Activated naive CD4-positive, alpha-beta T cell treated with anti-CD3 and anti-CD28 coated beads, Interleukin-2, amount 50 U/mL, for 16 hours (primary cell): ENCODE data around the gene ACIN1.
A peak's percentile ranks its signal among the peaks of the same experiment; 100 is the strongest.

Experiments used
- DNase-seq: peaks from one replicate; pipeline ENCODE4 v3.0.0-alpha.2; 2020

The ACIN1 gene

GRCh38 chr14:23076785-23077408 is 18.0 kb downstream of the ACIN1 start:
- DNase-seq, result no peak

- DNase-seq, result no peak
Observed at GRCh38 chr14:23074906-23075305, 20.0 kb downstream of the ACIN1 start.

DNA sequence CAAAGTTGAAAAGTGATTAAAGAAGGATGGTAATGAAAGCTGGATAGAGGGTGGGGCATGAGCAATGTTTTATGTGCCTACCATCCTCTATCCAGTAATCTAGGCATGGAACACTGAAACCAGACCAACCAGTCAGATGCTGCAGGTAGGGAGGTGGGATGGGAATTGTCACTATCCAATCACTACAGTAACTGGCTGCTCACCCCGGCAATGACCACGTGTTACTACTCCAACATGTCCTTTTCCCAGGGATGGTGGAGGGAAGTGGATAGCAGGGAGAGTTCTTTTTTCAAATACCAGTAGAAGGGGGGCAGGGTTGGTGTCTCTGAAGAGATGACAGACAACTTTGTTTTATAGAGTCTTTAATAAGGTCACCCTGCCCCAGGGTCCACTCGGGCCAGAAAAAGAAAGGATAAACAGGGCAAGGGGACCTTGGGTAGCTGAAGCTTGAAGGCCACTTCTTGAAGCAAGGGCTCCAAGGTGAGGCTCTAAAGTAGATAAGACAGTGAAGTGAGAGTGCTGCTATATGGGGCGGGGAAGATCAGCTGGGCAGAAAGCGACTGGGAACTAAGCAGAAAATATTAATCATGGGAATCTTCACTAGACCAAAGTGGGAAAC is 22.9 kb downstream of the ACIN1 start:
- no peak for DNase-seq

DNA sequence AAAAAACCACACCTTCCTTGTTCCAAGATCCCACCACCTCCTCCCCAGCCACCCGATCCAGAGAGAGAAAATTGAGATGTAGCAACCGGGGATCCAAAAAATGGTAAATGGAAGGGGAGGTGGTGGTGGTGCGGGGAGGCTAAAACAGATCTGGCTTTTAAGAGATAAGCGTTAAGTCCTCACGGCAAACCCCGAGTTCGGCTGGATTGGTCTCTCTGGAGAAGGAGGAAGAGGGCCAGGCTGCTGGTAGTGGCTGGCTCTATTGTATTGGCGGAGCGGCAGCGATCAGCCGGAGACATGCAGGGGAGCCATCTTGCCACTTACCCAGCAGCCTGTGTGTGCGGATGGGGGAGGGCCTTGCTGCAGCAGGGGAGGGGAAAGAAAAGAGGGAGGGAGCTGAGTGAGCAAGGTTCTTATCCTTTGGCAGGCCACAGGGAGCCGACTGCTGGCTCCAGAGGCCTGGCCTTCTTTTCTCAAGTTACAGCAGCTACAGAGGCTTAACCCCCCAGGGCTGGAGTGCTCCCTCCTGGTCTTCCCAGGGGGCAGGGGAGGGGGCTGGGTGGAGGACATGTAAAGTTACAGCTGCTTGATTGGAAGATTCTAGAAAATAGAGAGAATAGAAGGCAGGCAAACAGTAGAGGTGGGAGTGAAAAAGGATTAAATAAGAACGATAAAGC is 23.6 kb downstream of the ACIN1 start:
- peak; percentile 81 for DNase-seq

- no peak for DNase-seq
Observed at GRCh38 chr14:23070262-23071129, 24.4 kb downstream of the ACIN1 start.

GRCh38 chr14:23069413-23069806 is 25.5 kb downstream of the ACIN1 start:
- no peak for DNase-seq

- DNase-seq, result peak; percentile 67
Observed at GRCh38 chr14:23068789-23069412, 26.0 kb downstream of the ACIN1 start.

DNA sequence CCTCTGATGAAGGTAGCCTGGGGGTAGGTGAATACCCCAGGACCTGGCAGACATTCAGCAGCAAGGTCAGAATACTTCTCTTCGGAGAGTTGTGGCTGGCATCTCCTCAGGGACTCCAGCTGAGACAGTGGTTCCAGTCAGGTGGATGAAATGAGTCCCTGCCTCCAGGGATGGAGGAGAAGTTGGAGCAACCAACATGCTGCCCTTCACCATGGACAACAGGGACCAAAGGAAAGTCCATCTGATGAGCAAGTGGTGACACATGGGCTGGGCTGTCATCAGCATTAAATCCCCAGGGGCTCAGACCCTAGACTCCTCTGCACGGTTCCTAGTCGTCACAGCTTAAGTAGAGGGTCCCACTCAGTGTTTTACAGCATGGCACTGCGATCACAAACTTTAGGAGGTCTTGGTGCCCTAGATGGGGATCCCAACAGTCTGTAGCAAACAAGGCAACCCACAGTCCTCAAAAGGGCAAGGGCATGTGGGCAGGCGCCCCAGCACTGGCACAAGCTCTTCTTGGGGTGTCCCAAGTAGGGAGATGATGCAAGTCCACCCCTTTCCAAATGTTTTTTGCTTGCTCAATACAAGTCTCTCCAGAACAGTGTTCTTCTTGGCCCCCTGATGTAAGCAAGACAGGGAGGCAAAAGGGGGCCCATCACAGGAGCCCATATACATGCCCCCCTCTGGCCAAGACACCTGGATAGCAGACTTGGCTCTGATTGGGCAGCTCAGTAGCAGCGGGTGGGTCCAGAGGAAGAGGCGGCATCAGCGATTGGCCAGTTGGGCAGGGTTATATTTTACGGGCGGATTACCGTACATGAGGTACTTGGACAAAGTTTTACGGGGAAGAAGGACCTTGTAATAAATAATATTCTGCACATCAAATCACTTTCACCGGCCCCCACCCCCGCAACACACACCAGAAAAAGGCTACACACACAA is 26.8 kb downstream of the ACIN1 start:
- no peak for DNase-seq

DNA sequence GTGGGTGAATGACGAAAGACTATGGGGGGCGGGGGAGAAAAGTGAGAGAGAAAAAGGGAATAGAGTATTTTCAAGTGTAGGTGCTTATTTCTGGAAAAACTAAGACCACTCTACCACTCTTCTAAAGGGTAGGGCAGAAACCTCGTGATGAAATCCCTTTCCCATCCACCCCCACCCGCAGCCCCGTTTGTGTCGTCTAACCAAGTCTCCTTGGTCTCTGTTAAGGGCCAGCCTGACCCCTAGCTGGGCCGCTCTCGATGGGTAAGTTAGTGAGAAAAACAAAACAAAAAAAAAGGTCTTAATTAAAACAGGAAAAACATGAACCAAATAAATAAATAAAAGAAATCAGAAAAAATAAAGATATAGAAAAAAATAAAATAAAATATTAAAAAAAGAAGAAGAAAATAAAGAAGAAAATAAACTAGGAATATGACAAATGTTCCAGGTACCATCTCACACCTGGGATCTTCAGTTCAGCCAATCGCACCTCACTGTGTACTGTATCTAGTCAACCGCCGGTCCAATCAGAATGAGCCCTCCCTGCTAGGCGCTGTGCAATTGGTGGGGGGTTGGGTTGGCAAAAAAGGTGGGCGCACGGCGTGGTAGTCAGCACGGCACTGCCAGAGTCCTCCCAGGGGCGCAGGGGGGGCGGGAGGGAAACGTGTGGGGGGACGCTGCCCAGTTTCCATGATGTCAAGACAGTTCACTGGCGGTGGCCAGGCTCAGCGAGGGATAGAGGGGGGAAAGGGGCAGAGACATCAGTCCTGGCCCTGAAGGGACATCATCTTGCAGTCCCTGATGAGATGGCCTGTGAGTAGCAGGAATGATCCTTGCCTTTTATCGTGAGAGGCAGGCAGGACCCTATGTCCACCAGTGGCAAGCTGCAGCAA is 27.8 kb downstream of the ACIN1 start:
- DNase-seq, result no peak

DNA sequence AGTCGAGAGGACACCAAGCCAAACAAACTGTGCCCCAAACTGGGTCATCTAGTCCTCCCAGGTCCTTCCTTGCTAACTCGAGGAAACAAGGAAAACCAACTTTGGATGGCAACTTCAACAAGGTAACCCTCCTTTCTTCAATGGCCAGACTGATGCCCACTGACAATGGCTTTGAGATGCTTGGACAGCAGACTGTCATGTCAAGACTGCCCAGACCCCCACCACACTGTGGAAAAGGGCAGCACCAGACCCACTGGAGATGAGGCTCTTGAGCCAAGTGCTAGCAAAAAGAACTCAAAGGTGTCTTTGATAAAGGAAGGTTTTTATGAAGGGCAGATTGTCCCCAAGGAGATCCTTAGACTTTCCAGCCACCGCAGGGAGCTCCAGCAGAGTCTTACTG is 28.6 kb downstream of the ACIN1 start:
- no peak for DNase-seq

DNA sequence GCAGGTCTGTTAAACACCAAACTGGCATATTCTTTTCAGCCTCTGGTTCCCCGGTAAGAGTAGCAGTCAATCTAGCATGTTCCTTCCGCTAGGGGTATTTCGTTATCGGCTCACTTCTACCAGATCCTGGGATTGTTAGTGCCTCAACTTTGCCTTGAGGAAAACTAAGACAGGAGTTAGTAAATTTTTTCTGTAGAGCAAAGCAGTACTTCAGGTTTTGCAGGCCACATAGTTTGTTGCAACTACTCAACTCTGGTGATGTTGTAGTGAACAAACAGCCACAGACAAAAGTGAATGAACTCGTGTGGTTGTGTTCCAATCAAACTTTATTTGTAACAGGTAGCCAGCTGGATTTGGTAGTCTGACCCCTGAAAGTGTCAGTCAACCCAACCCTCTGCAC is 31.3 kb downstream of the ACIN1 start:
- DNase-seq, result no peak

DNA sequence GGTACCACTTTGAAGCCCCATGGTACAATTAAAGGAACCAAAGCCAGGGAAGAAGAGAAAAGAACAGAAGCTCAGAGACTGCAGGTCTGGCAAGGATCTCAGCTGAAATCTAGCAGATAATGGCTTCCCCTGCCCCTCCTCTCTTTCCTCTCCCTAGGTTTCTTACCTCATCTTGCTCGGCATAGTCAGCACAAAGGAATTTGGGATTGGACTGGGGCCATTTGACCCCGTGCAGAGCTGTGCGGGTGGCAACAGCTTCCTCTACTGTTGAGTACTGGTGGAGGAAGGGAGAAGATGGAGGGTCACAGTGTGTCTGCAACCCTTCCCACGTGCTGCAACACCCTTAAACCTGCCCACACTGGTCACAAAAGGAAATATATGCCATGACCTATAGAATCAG is 32.9 kb downstream of the ACIN1 start:
- no peak for DNase-seq

- no peak for DNase-seq
Observed at GRCh38 chr14:23060536-23061260, 34.2 kb downstream of the ACIN1 start.

DNA sequence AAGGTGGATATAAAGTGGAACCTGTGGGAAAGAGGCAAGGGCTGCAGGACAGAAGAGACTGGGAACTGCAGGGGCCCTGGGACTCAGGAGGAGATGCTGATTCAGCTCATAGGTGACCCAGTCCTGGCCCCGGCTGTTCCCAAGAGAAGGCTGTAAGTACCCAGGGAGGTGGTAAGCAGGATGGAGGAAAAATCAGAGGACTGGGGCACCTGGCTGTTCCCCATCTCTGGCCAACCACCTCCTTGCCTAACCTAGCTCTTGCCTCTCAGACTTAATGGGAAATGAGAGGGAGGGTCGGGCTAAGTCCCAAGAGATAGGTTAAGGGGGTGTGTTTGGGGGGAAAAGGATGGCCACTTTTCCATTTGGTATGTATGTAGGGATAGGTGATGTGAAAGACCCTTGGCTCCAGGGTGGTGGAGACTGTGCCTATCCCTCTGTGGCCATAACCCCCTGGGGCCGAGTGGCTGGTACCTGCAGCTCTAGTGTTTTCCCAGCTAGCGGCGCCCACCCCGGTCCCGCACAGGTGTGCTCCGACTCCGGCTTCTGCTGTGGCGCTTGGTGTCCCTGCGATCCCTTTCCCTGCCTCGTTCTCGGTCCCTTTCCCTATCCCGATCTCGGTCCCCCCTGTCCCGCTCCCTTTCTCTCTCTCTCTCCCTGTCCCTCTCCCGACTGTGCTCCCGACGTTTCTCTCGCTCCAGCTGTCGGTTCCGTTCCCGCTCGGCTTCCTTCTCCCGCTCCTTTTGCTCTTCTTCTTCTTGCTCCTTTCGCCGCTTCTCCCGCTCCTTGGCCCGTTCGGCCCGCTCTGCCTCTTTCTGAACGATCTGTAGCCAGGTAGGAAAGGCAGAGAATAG is 36.1 kb downstream of the ACIN1 start:
- DNase-seq, result no peak

- DNase-seq, result peak; percentile 86
Observed at GRCh38 chr14:23057757-23058653, 36.9 kb downstream of the ACIN1 start.

GRCh38 chr14:23056956-23057756 is 37.8 kb downstream of the ACIN1 start, which contains the start of gene CDH24:
Gene CDH24, minus strand, starts transcription at chr14:23057520. Its CDS starts 1,787 bp downstream, at chr14:23055733.
- peak; percentile 72 for DNase-seq
